Activated CD8-positive, alpha-beta memory T cell treated with anti-CD3 and anti-CD28 coated beads, Interleukin-2, amount 50 U/mL, for 24 hours (primary cell): ENCODE results near the gene TMEM178B.
"Not testable (repeated sequence)": the region's sequence is repeated elsewhere in the genome, so short reads cannot be mapped to it uniquely, and the experiment has no call there.

Source experiments
- DNase-seq: peaks from one replicate; pipeline ENCODE4 v3.0.0-alpha.2; 2020; ENCODE audit errors: extremely low read depth

Gene TMEM178B

GRCh38 chr7:141356161-141356560 is 282.3 kb downstream of the TMEM178B start:
- DNase-seq = no peak

GRCh38 chr7:141358386-141358785 is 284.5 kb downstream of the TMEM178B start:
- DNase-seq = no peak

- no peak for DNase-seq
Measured at GRCh38 chr7:141359262-141359661, 285.4 kb downstream of the TMEM178B start.

GRCh38 chr7:141359740-141360415 is 286.0 kb downstream of the TMEM178B start:
- no peak for DNase-seq

GRCh38 chr7:141360416-141360760 is 286.5 kb downstream of the TMEM178B start:
- DNase-seq = no peak

- DNase-seq = no peak
Measured at GRCh38 chr7:141360803-141361202, 286.9 kb downstream of the TMEM178B start.

- no peak for DNase-seq
Measured at GRCh38 chr7:141361479-141361878, 287.6 kb downstream of the TMEM178B start.

- no peak for DNase-seq
Measured at GRCh38 chr7:141361960-141362359, 288.1 kb downstream of the TMEM178B start.

GRCh38 chr7:141362580-141363435 is 288.9 kb downstream of the TMEM178B start:
- no peak for DNase-seq

GRCh38 chr7:141363748-141364147 is 289.9 kb downstream of the TMEM178B start:
- DNase-seq = no peak

- DNase-seq = no peak
Measured at GRCh38 chr7:141366091-141366621, 292.3 kb downstream of the TMEM178B start.

- no peak for DNase-seq
Measured at GRCh38 chr7:141369422-141369821, 295.6 kb downstream of the TMEM178B start.

- no peak for DNase-seq
Measured at GRCh38 chr7:141370178-141370577, 296.3 kb downstream of the TMEM178B start.

GRCh38 chr7:141370650-141371049 is 296.8 kb downstream of the TMEM178B start:
- DNase-seq = no peak

GRCh38 chr7:141374425-141374824 is 300.6 kb downstream of the TMEM178B start:
- no peak for DNase-seq

GRCh38 chr7:141375442-141375841 is 301.6 kb downstream of the TMEM178B start:
- no peak for DNase-seq

- no peak for DNase-seq
Measured at GRCh38 chr7:141377906-141378305, 304.0 kb downstream of the TMEM178B start.

- no peak for DNase-seq
Measured at GRCh38 chr7:141378405-141378804, 304.5 kb downstream of the TMEM178B start.

GRCh38 chr7:141381794-141382427 is 308.0 kb downstream of the TMEM178B start:
- DNase-seq = no peak

- DNase-seq = not testable (repeated sequence)
Measured at GRCh38 chr7:141383356-141383755, 309.5 kb downstream of the TMEM178B start.

GRCh38 chr7:141386881-141387280 is 313.0 kb downstream of the TMEM178B start:
- no peak for DNase-seq

- no peak for DNase-seq
Measured at GRCh38 chr7:141387521-141388217, 313.8 kb downstream of the TMEM178B start.
